Activated CD4-positive, alpha-beta T cell treated with anti-CD3 and anti-CD28 coated beads for 48 hours (primary cell): ENCODE results near the gene VEPH1.

ENCODE experiments used
- DNase-seq: peaks from one replicate; pipeline ENCODE4 v3.0.0-alpha.2; 2020

Gene VEPH1

GRCh38 chr3:157472648-157473047, 30.6 kb downstream of the VEPH1 start:
- DNase-seq, result no peak

GRCh38 chr3:157471064-157471463, 32.2 kb downstream of the VEPH1 start:
- DNase-seq, result no peak

GRCh38 chr3:157469561-157470294, 33.5 kb downstream of the VEPH1 start:
- DNase-seq, result no peak

- DNase-seq, result no peak
Measured at GRCh38 chr3:157467200-157467599, 36.0 kb downstream of the VEPH1 start.

- DNase-seq, result no peak
Measured at GRCh38 chr3:157465741-157466140, 37.5 kb downstream of the VEPH1 start.

GRCh38 chr3:157464321-157464720, 38.9 kb downstream of the VEPH1 start:
- no peak for DNase-seq

- DNase-seq, result no peak
Measured at GRCh38 chr3:157463816-157464215, 39.4 kb downstream of the VEPH1 start.

- DNase-seq, result no peak
Measured at GRCh38 chr3:157460253-157460652, 43.0 kb downstream of the VEPH1 start.

GRCh38 chr3:157459706-157460105, 43.5 kb downstream of the VEPH1 start:
- no peak for DNase-seq

- DNase-seq, result no peak
Measured at GRCh38 chr3:157453824-157454223, 49.4 kb downstream of the VEPH1 start.

GRCh38 chr3:157452097-157452496, 51.1 kb downstream of the VEPH1 start:
- no peak for DNase-seq

GRCh38 chr3:157447026-157447694, 56.1 kb downstream of the VEPH1 start:
- no peak for DNase-seq

GRCh38 chr3:157445857-157446256, 57.4 kb downstream of the VEPH1 start:
- no peak for DNase-seq

GRCh38 chr3:157444797-157445184, 58.4 kb downstream of the VEPH1 start:
- no peak for DNase-seq

GRCh38 chr3:157443905-157444796, 59.1 kb downstream of the VEPH1 start:
- DNase-seq, result no peak

GRCh38 chr3:157442729-157443128, 60.5 kb downstream of the VEPH1 start:
- DNase-seq, result no peak

- DNase-seq, result no peak
Measured at GRCh38 chr3:157441102-157441624, 62.1 kb downstream of the VEPH1 start.

GRCh38 chr3:157438194-157438730, 65.0 kb downstream of the VEPH1 start:
- DNase-seq, result no peak

GRCh38 chr3:157436583-157437291, 66.5 kb downstream of the VEPH1 start, which contains the start of gene PTX3:
PTX3 (plus strand) TSS chr3:157436850; CDS start chr3:157436934, 84 bp downstream.
- no peak for DNase-seq

- DNase-seq, result no peak
Measured at GRCh38 chr3:157429708-157430107, 73.5 kb downstream of the VEPH1 start.

GRCh38 chr3:157428853-157429252, 74.4 kb downstream of the VEPH1 start:
- no peak for DNase-seq

- DNase-seq, result no peak
Measured at GRCh38 chr3:157427901-157428300, 75.3 kb downstream of the VEPH1 start.
